Progenitor cell of endocrine pancreas (in vitro differentiated cells): ENCODE data around the gene TMEM235. TPM values are rescaled to one million over a fixed set of nuclear protein-coding genes. Genes with fewer than 3 reads are reported as not detected.

ENCODE experiments used
- DNase-seq: peaks from one replicate; pipeline ENCODE4 v3.0.0; 2021; ENCODE audit warnings: low spot score; ENCODE audit not compliant: unreplicated experiment
- H3K27ac Mint-ChIP-seq: 2 replicates; pipeline ENCODE4 v1.8.0; 2021; ENCODE audit warnings: mild to moderate bottlenecking, moderate library complexity, mixed read lengths
- H3K27me3 Mint-ChIP-seq: 2 replicates; pipeline ENCODE4 v1.8.0; 2021; ENCODE audit warnings: mixed read lengths
- H3K36me3 Mint-ChIP-seq: 2 replicates; pipeline ENCODE4 v1.8.0; 2022; ENCODE audit warnings: mixed read lengths; ENCODE audit not compliant: insufficient read depth
- H3K4me1 Mint-ChIP-seq: 2 replicates; pipeline ENCODE4 v1.8.0; 2021; ENCODE audit warnings: low read depth, mixed read lengths
- H3K4me3 Mint-ChIP-seq: 2 replicates; pipeline ENCODE4 v1.8.0; 2021; ENCODE audit warnings: low read depth, mild to moderate bottlenecking, moderate library complexity, mixed read lengths
- H3K9me3 Mint-ChIP-seq: 2 replicates; pipeline ENCODE4 v1.8.0; 2021; ENCODE audit warnings: low read depth, mixed read lengths
- CTCF ChIP-seq: fragments of 200-600 bp; sonication (generic); IDR thresholded peaks from one replicate; pipeline ENCODE4 v1.5.0; 2021; ENCODE audit warnings: antibody characterized with exemption, mild to moderate bottlenecking; ENCODE audit not compliant: unreplicated experiment
- total RNA-seq: library from RNA; stranded (reverse); gene quantifications from 2 replicates; pipeline ENCODE4 v1.2.1, GENCODE V29; 2021

TMEM235 gene
- total RNA-seq, 1 donor from 2014 or later, result not detected

- H3K27me3 Mint-ChIP-seq, result peaks cover 4% of the 10 kb centered on the region
- no peaks in the 10 kb centered on the region for H3K36me3 Mint-ChIP-seq
- H3K27ac Mint-ChIP-seq, result no peak overlapping the region
- H3K4me1 Mint-ChIP-seq, result peaks cover 3% of the 10 kb centered on the region
- DNase-seq, result no peak
- no peak overlapping the region for H3K4me3 Mint-ChIP-seq
- no peak for TF ChIP-seq CTCF
- H3K9me3 Mint-ChIP-seq, result peaks cover 3% of the 10 kb centered on the region
Measured at GRCh38 chr17:78248051-78248914, 16.9 kb downstream of the TMEM235 start.

- H3K27ac Mint-ChIP-seq, result no peak overlapping the region
- no peak overlapping the region for H3K4me3 Mint-ChIP-seq
- H3K36me3 Mint-ChIP-seq, result no peaks in the 10 kb centered on the region
- no peak for TF ChIP-seq CTCF
- peaks cover 4% of the 10 kb centered on the region for H3K27me3 Mint-ChIP-seq
- DNase-seq, result no peak
- peaks cover 3% of the 10 kb centered on the region for H3K9me3 Mint-ChIP-seq
- peaks cover 3% of the 10 kb centered on the region for H3K4me1 Mint-ChIP-seq
Measured at GRCh38 chr17:78249074-78249817, 17.8 kb downstream of the TMEM235 start.

GRCh38 chr17:78249818-78250806 is 18.7 kb downstream of the TMEM235 start:
- Mint-ChIP-seq H3K4me3 (no peak overlapping the region), H3K36me3 (no peaks in the 10 kb centered on the region), H3K4me1 (peaks cover 5% of the 10 kb centered on the region), H3K9me3 (peaks cover 3% of the 10 kb centered on the region), H3K27me3 (peaks cover 4% of the 10 kb centered on the region), H3K27ac (no peak overlapping the region)
- DNase-seq, result no peak
- TF ChIP-seq CTCF, result no peak

- peak; percentile 100 for TF ChIP-seq CTCF
- Mint-ChIP-seq H3K4me1 (peaks cover 7% of the 10 kb centered on the region), H3K36me3 (no peaks in the 10 kb centered on the region), H3K4me3 (no peak overlapping the region), H3K27me3 (peaks cover 4% of the 10 kb centered on the region), H3K27ac (no peak overlapping the region), H3K9me3 (no peaks in the 10 kb centered on the region)
- peak; percentile 87 for DNase-seq
Measured at GRCh38 chr17:78250891-78251772, 19.7 kb downstream of the TMEM235 start.
